Endothelial cell (in vitro differentiated cells): ENCODE results near the gene FADS3. TPM values are rescaled to one million over a fixed set of nuclear protein-coding genes. Genes with fewer than 3 reads are reported as not detected.

Experiments
- DNase-seq: peaks from one replicate; pipeline ENCODE4 v3.0.0; 2021; ENCODE audit warnings: low spot score
- H3K27ac Mint-ChIP-seq: one replicate; pipeline ENCODE4 v1.8.0; 2021; ENCODE audit warnings: mixed read lengths, inconsistent platforms; ENCODE audit not compliant: unreplicated experiment
- H3K27me3 Mint-ChIP-seq: one replicate; pipeline ENCODE4 v1.8.0; 2021; ENCODE audit warnings: mild to moderate bottlenecking, moderate library complexity, mixed read lengths, inconsistent platforms; ENCODE audit not compliant: unreplicated experiment
- H3K36me3 Mint-ChIP-seq: one replicate; pipeline ENCODE4 v1.8.0; 2021; ENCODE audit warnings: mild to moderate bottlenecking, low read depth, mixed read lengths, inconsistent platforms; ENCODE audit not compliant: unreplicated experiment
- H3K4me1 Mint-ChIP-seq: one replicate; pipeline ENCODE4 v1.8.0; 2021; ENCODE audit warnings: mild to moderate bottlenecking, mixed read lengths, inconsistent platforms; ENCODE audit not compliant: unreplicated experiment
- H3K4me3 Mint-ChIP-seq: one replicate; pipeline ENCODE4 v1.8.0; 2021; ENCODE audit warnings: mild to moderate bottlenecking, mixed read lengths, inconsistent platforms; ENCODE audit not compliant: unreplicated experiment
- H3K9me3 Mint-ChIP-seq: one replicate; pipeline ENCODE4 v1.8.0; 2021; ENCODE audit warnings: mixed read lengths, inconsistent platforms; ENCODE audit not compliant: unreplicated experiment
- total RNA-seq: library from RNA; stranded (reverse); fragmentation: NEBNext Ultra II Directional; extraction: Animal tissue kit (Norgen Biotek cat#: 25700); gene quantifications from one replicate; pipeline ENCODE4 v1.2.1, GENCODE V29; 2021; ENCODE audit not compliant: unreplicated experiment
- TF ChIP-seq, protein P1 (sequence below): fragments of 200-600 bp; sonication (generic); IDR thresholded peaks from one replicate; pipeline ENCODE4 v1.5.0; 2021; ENCODE audit warnings: antibody characterized with exemption; ENCODE audit not compliant: unreplicated experiment

The FADS3 gene
- total RNA-seq, 1 donor from 2014 or later = 42.0 TPM

DNA sequence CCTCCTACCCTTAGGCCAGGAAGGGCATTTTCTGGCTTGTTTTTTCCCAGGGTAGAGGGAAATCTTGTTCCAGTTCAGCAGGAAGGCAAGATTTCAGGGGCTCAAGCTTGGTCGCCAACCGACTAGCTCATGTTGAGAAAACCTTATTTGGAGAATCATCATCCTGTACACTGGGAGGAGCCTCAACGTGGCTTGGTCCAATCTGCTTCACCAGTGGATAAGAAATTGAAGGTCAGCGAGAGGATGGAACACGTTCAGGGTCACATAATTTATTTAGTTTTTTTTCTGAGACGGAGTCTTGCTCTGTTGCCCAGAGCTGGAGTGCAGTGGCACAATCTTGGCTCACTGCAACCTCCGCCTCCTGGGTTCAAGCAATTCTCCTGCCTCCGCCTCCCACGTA lies 42.7 kb downstream of the FADS3 start:
- Mint-ChIP-seq H3K27ac (no peak overlapping the region), H3K4me3 (no peak overlapping the region), H3K27me3 (peaks cover 15% of the 10 kb centered on the region), H3K9me3 (no peaks in the 10 kb centered on the region), H3K36me3 (peaks cover 57% of the 10 kb centered on the region), H3K4me1 (peaks cover 5% of the 10 kb centered on the region)
- no peak for DNase-seq
- TF ChIP-seq, protein P1, sequence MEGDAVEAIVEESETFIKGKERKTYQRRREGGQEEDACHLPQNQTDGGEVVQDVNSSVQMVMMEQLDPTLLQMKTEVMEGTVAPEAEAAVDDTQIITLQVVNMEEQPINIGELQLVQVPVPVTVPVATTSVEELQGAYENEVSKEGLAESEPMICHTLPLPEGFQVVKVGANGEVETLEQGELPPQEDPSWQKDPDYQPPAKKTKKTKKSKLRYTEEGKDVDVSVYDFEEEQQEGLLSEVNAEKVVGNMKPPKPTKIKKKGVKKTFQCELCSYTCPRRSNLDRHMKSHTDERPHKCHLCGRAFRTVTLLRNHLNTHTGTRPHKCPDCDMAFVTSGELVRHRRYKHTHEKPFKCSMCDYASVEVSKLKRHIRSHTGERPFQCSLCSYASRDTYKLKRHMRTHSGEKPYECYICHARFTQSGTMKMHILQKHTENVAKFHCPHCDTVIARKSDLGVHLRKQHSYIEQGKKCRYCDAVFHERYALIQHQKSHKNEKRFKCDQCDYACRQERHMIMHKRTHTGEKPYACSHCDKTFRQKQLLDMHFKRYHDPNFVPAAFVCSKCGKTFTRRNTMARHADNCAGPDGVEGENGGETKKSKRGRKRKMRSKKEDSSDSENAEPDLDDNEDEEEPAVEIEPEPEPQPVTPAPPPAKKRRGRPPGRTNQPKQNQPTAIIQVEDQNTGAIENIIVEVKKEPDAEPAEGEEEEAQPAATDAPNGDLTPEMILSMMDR = no peak

DNA sequence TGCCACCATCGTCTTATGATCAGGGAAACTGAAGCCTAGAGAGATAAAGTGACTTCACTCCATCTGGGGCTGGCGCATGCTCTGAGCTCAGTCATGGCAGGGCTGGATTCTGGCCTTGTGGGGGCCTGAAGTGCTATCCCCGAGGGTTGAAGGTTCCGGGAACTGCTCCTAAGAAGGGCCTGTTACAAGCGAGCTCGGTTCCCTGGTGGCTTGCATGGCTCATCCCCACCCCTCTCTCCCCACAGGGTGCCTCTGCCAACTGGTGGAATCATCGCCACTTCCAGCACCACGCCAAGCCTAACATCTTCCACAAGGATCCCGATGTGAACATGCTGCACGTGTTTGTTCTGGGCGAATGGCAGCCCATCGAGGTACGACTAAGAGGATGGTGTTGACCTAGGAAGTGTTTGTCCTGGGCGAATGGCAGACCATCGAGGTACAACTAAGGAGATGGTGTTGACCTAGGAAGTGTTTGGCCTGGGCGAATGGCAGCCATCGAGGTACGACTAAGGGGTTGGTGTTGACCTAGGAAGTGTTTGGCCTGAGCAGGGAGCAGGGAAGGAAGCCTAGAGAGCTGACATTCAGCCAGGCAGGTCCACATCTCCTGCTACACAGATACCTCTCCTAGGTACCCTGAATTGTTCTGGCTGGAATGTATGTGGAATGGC lies 43.3 kb downstream of the FADS3 start:
- Mint-ChIP-seq H3K4me1 (peaks cover 3% of the 10 kb centered on the region), H3K36me3 (peaks cover 58% of the 10 kb centered on the region), H3K27ac (no peak overlapping the region), H3K9me3 (no peaks in the 10 kb centered on the region), H3K4me3 (peak overlapping the region; percentile 51), H3K27me3 (peaks cover 13% of the 10 kb centered on the region)
- TF ChIP-seq, protein P1 = no peak
- no peak for DNase-seq

DNA sequence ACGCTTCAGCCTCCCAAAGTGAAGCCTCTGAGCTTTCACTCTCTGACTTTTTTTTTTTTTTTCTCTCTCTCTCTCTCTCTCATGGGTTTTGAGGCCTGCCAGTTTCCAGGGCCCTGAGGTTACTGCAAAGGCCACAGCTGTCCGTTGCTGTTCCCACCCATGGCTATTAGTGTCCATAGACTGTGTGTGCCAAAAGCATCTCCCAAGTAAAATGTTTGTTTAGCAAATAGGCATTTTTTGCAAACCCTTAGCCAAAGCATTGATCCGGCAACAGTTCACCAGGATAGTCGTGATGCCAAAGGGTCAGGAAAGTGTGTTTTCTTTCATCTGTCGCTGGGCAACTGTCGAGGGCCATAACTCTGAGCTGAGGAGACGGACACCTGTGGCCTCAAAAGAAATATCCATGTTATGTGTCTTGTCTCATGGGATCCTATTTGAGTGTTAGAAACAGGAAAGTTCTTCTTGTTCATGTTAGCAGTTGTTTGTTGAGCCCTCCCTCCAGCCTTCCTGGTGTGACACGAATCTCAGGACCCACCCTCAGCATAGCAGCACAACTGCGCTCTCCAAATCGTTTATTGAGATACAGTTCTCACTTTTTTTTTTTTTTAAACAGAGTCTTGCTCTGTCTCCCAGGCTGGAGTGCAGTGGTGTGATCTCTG lies 44.9 kb downstream of the FADS3 start:
- TF ChIP-seq, protein P1 = no peak
- no peak for DNase-seq
- Mint-ChIP-seq H3K4me1 (peaks cover 3% of the 10 kb centered on the region), H3K27me3 (peaks cover 9% of the 10 kb centered on the region), H3K9me3 (no peaks in the 10 kb centered on the region), H3K4me3 (peak overlapping the region; percentile 11), H3K36me3 (peaks cover 51% of the 10 kb centered on the region), H3K27ac (peak overlapping the region; percentile 39)

DNA sequence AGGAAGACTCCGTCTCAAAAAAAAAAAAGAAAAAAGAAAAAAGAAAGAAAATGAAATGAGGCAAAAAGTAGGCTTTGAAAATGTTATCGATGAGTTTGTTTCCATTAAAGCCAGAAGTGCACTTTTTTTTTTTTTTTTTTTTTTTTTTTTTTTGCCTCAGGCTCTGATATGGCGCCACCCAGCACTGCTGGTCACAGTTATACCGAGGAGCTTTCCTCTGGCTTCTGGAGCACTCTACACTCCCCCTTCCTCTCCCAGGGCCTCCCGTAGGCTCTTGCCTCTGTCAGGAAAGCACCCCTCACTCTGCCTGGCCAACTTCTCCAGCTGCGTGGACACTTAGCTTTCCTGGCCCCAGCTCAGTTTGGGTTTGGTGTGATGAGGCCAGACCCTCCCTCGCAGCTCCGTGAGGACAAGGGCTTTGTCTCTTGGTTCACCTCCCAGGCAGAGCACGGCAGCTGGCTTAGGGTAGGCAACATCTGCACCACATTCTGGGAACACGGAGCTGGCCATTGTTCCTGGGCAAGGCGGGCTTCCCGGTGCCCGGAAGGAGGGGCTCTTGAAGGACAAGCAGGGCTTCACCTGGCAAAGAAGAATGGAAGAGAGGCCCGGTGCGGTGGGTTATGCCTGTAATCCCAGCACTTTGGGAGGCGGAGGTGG lies 46.3 kb downstream of the FADS3 start:
- peaks cover 5% of the 10 kb centered on the region for H3K4me1 Mint-ChIP-seq
- no peak overlapping the region for H3K4me3 Mint-ChIP-seq
- TF ChIP-seq, protein P1 = no peak
- no peaks in the 10 kb centered on the region for H3K9me3 Mint-ChIP-seq
- no peak overlapping the region for H3K27ac Mint-ChIP-seq
- peaks cover 52% of the 10 kb centered on the region for H3K36me3 Mint-ChIP-seq
- no peak for DNase-seq
- H3K27me3 Mint-ChIP-seq = peaks cover 6% of the 10 kb centered on the region

DNA sequence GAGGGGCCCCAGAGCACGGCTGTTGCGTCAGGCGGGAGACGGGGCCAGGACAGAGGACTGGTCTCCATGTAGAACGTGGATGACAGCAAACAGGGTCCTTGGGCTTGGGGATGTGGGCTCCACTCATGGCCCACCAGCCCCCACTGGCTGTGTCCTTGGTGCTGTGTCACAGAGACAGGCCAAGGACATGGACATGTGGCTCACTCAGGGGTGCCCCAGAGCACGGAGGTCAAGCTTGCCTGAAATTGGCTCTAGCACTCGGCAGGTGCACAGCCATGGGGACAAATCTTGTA lies 48.9 kb downstream of the FADS3 start:
- peaks cover 11% of the 10 kb centered on the region for H3K4me1 Mint-ChIP-seq
- TF ChIP-seq, protein P1 = no peak
- DNase-seq = no peak
- H3K36me3 Mint-ChIP-seq = peaks cover 52% of the 10 kb centered on the region
- H3K4me3 Mint-ChIP-seq = no peak overlapping the region
- no peak overlapping the region for H3K27ac Mint-ChIP-seq
- H3K27me3 Mint-ChIP-seq = peaks cover 4% of the 10 kb centered on the region
- no peaks in the 10 kb centered on the region for H3K9me3 Mint-ChIP-seq
